Astrocyte (in vitro differentiated cells and primary cell): ENCODE measurements around the gene SOCS6.

Source experiments
- CTCF ChIP-seq: IDR thresholded peaks from 2 replicates; pipeline ENCODE4 v1.5.1; 2011; ENCODE audit warnings: low read depth, mild to moderate bottlenecking, inconsistent platforms, low read length, moderate library complexity; ENCODE audit not compliant: insufficient read depth
- EZH2 ChIP-seq: IDR thresholded peaks from 2 replicates; pipeline ENCODE4 v1.6.1; 2012; ENCODE audit warnings: mild to moderate bottlenecking, low read length, inconsistent platforms; ENCODE audit not compliant: insufficient read depth

DNA sequence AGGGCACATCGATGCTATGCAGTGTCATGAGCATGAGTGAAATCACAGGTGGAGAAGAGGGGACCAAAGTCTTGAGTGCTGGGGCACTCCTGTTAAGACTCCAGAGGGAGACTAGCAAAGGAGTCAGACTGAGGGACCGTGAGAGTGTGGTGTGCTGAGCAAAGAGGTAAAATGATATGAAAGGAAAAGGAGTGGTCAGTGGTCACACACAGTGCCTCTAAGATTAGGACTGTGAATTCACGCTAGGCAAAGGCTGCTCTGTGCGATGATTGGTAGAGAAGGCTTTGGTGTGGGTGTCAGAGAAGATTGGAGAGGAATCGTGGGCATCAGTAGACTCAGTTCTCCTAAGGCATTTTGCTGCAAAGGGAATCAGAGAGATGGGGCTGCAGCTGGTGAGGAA is 12.8 kb downstream of the SOCS6 start:
- TF ChIP-seq CTCF (no peak), EZH2 (no peak)
